22Rv1 (cell line): ENCODE measurements around the gene OR8D1.

Experiments used
- H3K27ac ChIP-seq: fragments of 450-650 bp; 2 replicates; pipeline ENCODE4 v1.5.1; 2017
- CTCF ChIP-seq: fragments of 450-650 bp; IDR thresholded peaks from 2 replicates; pipeline ENCODE4 v1.5.1; 2017; ENCODE audit warnings: mild to moderate bottlenecking
- ZFX ChIP-seq: fragments of 450-650 bp; IDR thresholded peaks from 2 replicates; pipeline ENCODE4 v1.6.1; 2017; ENCODE audit warnings: antibody characterized with exemption, borderline replicate concordance

OR8D1 gene

GRCh38 chr11:124329787-124330478 lies 16.2 kb upstream of the OR8D1 start:
- no peak overlapping the region for H3K27ac ChIP-seq
- TF ChIP-seq ZFX (no peak), CTCF (no peak)

- TF ChIP-seq CTCF (no peak), ZFX (no peak)
- no peak overlapping the region for H3K27ac ChIP-seq
These were observed 14.0 kb upstream of the OR8D1 start for GRCh38 chr11:124327775-124328174.

- H3K27ac ChIP-seq, result no peak overlapping the region
- no peak for TF ChIP-seq CTCF
- no peak for TF ChIP-seq ZFX
These were observed 8.6 kb upstream of the OR8D1 start for GRCh38 chr11:124322356-124322755.

- TF ChIP-seq CTCF (no peak), ZFX (no peak)
- no peak within 1 kb of the TSS for H3K27ac ChIP-seq
These were observed 6.3 kb upstream of the OR8D1 start, which contains the start of gene OR8D2 for GRCh38 chr11:124320097-124320496. OR8D2 (minus strand) TSS chr11:124320197; CDS start chr11:124320197, 0 bp downstream.

GRCh38 chr11:124315052-124315451 lies 1.3 kb upstream of the OR8D1 start:
- H3K27ac ChIP-seq, result no peak overlapping the region
- no peak for TF ChIP-seq CTCF
- TF ChIP-seq ZFX, result no peak

- TF ChIP-seq CTCF, result no peak
- no peak for TF ChIP-seq ZFX
- no peak overlapping the region for H3K27ac ChIP-seq
These were observed 618 bp downstream of the OR8D1 start for GRCh38 chr11:124313131-124313530.

GRCh38 chr11:124311670-124312069 lies 2.1 kb downstream of the OR8D1 start:
- no peak for TF ChIP-seq CTCF
- no peak for TF ChIP-seq ZFX

More at GRCh38 chr11:124311670-124312069, 2.1 kb downstream of the OR8D1 start:
- no peak overlapping the region for H3K27ac ChIP-seq
